Right cardiac atrium (tissue), 5 donors: Measurements from ENCODE around the gene REX1BD. TPM values are rescaled to one million over a fixed set of nuclear protein-coding genes. Genes with fewer than 3 reads are reported as not detected.
A peak's percentile ranks its signal among the peaks of the same experiment; 100 is the strongest.

Experiments
- ATAC-seq, 2 donors: fragments of 200-7000 bp; cut with Tn5 transposase; one replicate each; pipeline versions ENCODE4 v1.8.0 to v1.9.1; 2020; ENCODE audit warnings: moderate library complexity in 2 of 2, mild to moderate bottlenecking in 1 of 2
- DNase-seq, 3 donors: peaks; one replicate each; pipeline ENCODE4 v3.0.0-alpha.2; 2020
- H3K27ac ChIP-seq: one replicate; pipeline ENCODE4 v1.5.1; 2013; ENCODE audit warnings: mild to moderate bottlenecking, low read length, control low read depth, moderate library complexity
- H3K27me3 ChIP-seq: one replicate; pipeline ENCODE4 v1.6.1; 2013; ENCODE audit not compliant: control insufficient read depth, insufficient read depth
- H3K4me1 ChIP-seq: one replicate; pipeline ENCODE4 v1.6.1; 2013; ENCODE audit warnings: low read length; ENCODE audit not compliant: control insufficient read depth, insufficient read depth
- H3K4me3 ChIP-seq: one replicate; pipeline ENCODE4 v1.5.1; 2013; ENCODE audit warnings: low read length, control low read depth
- H3K9me3 ChIP-seq: one replicate; pipeline ENCODE4 v1.6.1; 2013; ENCODE audit warnings: low read length; ENCODE audit not compliant: control insufficient read depth
- WGBS: extraction: QIAGEN DNeasy Blood & Tissue Kit; methylation state at CpG from one replicate; pipeline ENCODE4 v1.1.7; 2013; 5-methylcytosine and 5-hydroxymethylcytosine counted together
- intact Hi-C, 4 donors: fragments of 100-400 bp; cut with DNase I; formaldehyde crosslinking; loops; one replicate each; pipeline versions ENCODE4 v1.11.0 to v1.14.0; 2022 to 2023
- polyA plus RNA-seq: library from polyadenylated mRNA; stranded (reverse); fragments of 200-250 nt; gene quantifications from one replicate; pipeline ENCODE4 v1.2.3, GENCODE V29; 2013
- total RNA-seq, 4 donors: library from RNA; stranded (reverse); fragmentation: NEBNext Ultra II Directional; extraction: Animal tissue kit (Norgen Biotek cat#: 25700); gene quantifications; one replicate each; pipeline ENCODE4 v1.2.1, GENCODE V29; 2021
- donor health status: healthy with polysubstance abuse.
- donor health status: DM: no; HTN: yes; CAD: no.
- donor health status: DM: no; HTN: no; CAD: no.
- donor health status: DM: no; HTN: yes; CAD: no; lungs with severe emphysema.
- donor health status: DM: yes; HTN: yes; CAD: no.

The REX1BD gene
- total and polyA plus RNA-seq, 5 donors: 71.0 to 99.9 (median 81.2) TPM

GRCh38 chr19:18603255-18603957 lies 14.8 kb downstream of the REX1BD start:
- no peak overlapping the region for H3K27ac ChIP-seq
- peak in 2 of 3 donors; percentile 63 to 72 for DNase-seq
- H3K9me3 ChIP-seq: no peaks in the 10 kb centered on the region
- peak; percentile 39 to 40 for ATAC-seq
- no peaks in the 10 kb centered on the region for H3K27me3 ChIP-seq
- H3K4me3 ChIP-seq: no peak overlapping the region
- intact Hi-C loops: no loop called here
- H3K4me1 ChIP-seq: no peaks in the 10 kb centered on the region
- 7% methylated on average over 32 of the region's 32 CpGs for WGBS

GRCh38 chr19:18603958-18604819 lies 15.6 kb downstream of the REX1BD start:
- H3K4me1 ChIP-seq: no peaks in the 10 kb centered on the region
- H3K27ac ChIP-seq: no peak overlapping the region
- no peak overlapping the region for H3K4me3 ChIP-seq
- 16% methylated on average over 26 of the region's 26 CpGs for WGBS
- DNase-seq: peak in 1 of 3 donors; percentile 60
- H3K9me3 ChIP-seq: no peaks in the 10 kb centered on the region
- intact Hi-C loops: no loop called here
- H3K27me3 ChIP-seq: no peaks in the 10 kb centered on the region
- ATAC-seq: peak; percentile 40 to 42

GRCh38 chr19:18604820-18605159 lies 16.2 kb downstream of the REX1BD start:
- H3K27ac ChIP-seq: no peak overlapping the region
- 16% methylated on average over 10 of the region's 10 CpGs for WGBS
- H3K27me3 ChIP-seq: no peaks in the 10 kb centered on the region
- no peak for ATAC-seq
- DNase-seq: no peak
- no peaks in the 10 kb centered on the region for H3K9me3 ChIP-seq
- intact Hi-C loops: no loop called here
- H3K4me1 ChIP-seq: no peaks in the 10 kb centered on the region
- no peak overlapping the region for H3K4me3 ChIP-seq

GRCh38 chr19:18605196-18605545 lies 16.6 kb downstream of the REX1BD start:
- intact Hi-C loops: no loop called here
- no peak overlapping the region for H3K27ac ChIP-seq
- no peaks in the 10 kb centered on the region for H3K4me1 ChIP-seq
- DNase-seq (peak in 1 of 3 donors; percentile 47), ATAC-seq (no peak)
- H3K9me3 ChIP-seq: no peaks in the 10 kb centered on the region
- H3K4me3 ChIP-seq: no peak overlapping the region
- 7% methylated on average over 17 of the region's 17 CpGs for WGBS
- H3K27me3 ChIP-seq: no peaks in the 10 kb centered on the region

GRCh38 chr19:18605546-18606280 lies 17.1 kb downstream of the REX1BD start:
- ATAC-seq (no peak), DNase-seq (peak in 1 of 3 donors; percentile 57)
- no peak overlapping the region for H3K27ac ChIP-seq
- intact Hi-C loops: no loop called here
- H3K4me1 ChIP-seq: no peaks in the 10 kb centered on the region
- 2% methylated on average over 65 of the region's 65 CpGs for WGBS
- peak overlapping the region; percentile 52 for H3K4me3 ChIP-seq
- H3K27me3 ChIP-seq: no peaks in the 10 kb centered on the region
- no peaks in the 10 kb centered on the region for H3K9me3 ChIP-seq

GRCh38 chr19:18606281-18607225 lies 18.0 kb downstream of the REX1BD start, which contains the start of gene CRLF1:
Gene CRLF1 (minus strand): TSS chr19:18606799. CDS start chr19:18606656, 143 bp downstream.
- H3K4me1 ChIP-seq: no peaks in the 10 kb centered on the region
- under 1% methylated on average over 113 of the region's 116 CpGs for WGBS
- peak within 1 kb of the TSS; percentile 52 for H3K4me3 ChIP-seq
- no peak for ATAC-seq
- no peaks in the 10 kb centered on the region for H3K27me3 ChIP-seq
- intact Hi-C loops: no loop called here
- peak in 1 of 3 donors; percentile 55 for DNase-seq
- no peaks in the 10 kb centered on the region for H3K9me3 ChIP-seq
- no peak within 1 kb of the TSS for H3K27ac ChIP-seq

- Histone ChIP-seq H3K27me3 (no peaks in the 10 kb centered on the region), H3K4me1 (no peaks in the 10 kb centered on the region), H3K9me3 (no peaks in the 10 kb centered on the region), H3K4me3 (peak overlapping the region; percentile 52), H3K27ac (no peak overlapping the region)
- intact Hi-C loops: no loop called here
- WGBS: 2% methylated on average over 67 of the region's 68 CpGs
- ATAC-seq (no peak), DNase-seq (peak in 1 of 3 donors; percentile 39)
Observed at GRCh38 chr19:18607226-18608101, 18.9 kb downstream of the REX1BD start.

GRCh38 chr19:18608102-18608804 lies 19.7 kb downstream of the REX1BD start:
- no peak for ATAC-seq
- no peak for DNase-seq
- 25% methylated on average over 5 of the region's 5 CpGs for WGBS
- Histone ChIP-seq H3K27ac (no peak overlapping the region), H3K27me3 (no peaks in the 10 kb centered on the region), H3K9me3 (no peaks in the 10 kb centered on the region), H3K4me1 (no peaks in the 10 kb centered on the region), H3K4me3 (no peak overlapping the region)
- intact Hi-C loops: no loop called here
